Fibroblast of mammary gland (primary cell): ENCODE results near the gene MYH7B.

ENCODE experiments used
- DNase-seq: peaks from one replicate; pipeline ENCODE4 v3.0.0-alpha.2; 2010; ENCODE audit warnings: low read depth
- H3K4me3 ChIP-seq: 2 replicates; pipeline ENCODE4 v1.5.1; 2011; ENCODE audit warnings: low read depth, mild to moderate bottlenecking, low read length, moderate library complexity; ENCODE audit not compliant: control insufficient read depth
- CTCF ChIP-seq: conservative IDR thresholded peaks from 2 replicates; pipeline ENCODE4 v1.5.1; 2011; ENCODE audit warnings: low read depth, low read length, inconsistent platforms; ENCODE audit not compliant: control insufficient read depth, insufficient read depth

Gene MYH7B

GRCh38 chr20:34951252-34951651 is 4.4 kb upstream of the MYH7B start:
- H3K4me3 ChIP-seq = no peak overlapping the region
- no peak for DNase-seq
- TF ChIP-seq CTCF = no peak

DNA sequence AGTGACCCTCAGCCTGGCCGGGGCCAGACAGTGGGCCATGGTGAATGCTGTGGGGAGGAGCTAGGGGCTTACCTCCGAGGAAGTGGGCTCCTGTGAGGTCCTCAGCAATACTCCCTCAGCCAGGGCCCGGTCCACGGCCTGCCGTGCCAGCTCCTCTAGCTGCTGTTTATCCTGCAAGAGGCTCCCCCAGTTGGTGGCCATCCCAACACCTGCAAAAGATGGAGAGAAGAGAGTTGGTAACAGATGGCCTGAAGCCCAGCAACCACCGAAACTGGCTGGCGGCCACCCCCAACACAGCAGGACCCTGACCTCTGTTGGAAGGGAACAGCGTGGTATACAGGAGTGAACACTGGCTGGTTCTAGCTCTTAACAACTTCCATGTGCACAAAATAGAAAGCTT is 4.0 kb upstream of the MYH7B start:
- TF ChIP-seq CTCF = no peak
- H3K4me3 ChIP-seq = no peak overlapping the region
- DNase-seq = no peak

DNA sequence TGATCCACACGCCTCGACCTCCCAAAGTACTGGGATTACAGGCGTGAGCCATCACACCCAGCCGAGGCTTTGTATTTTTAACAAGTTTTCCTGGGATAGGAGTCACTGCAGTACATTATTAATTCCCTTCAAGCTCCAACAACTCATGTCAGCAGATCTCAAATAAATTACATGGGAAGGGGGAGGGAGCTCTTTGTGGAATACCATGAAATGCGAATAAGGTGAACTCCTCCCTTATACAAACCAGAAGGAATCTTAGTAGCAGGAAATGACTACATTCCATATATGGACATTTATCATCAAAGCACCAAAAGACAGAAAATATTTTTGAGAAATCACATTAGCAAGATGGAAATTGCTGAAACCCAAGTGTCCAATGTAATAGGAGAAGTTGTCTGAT is 3.0 kb upstream of the MYH7B start:
- no peak for TF ChIP-seq CTCF
- no peak overlapping the region for H3K4me3 ChIP-seq
- no peak for DNase-seq

DNA sequence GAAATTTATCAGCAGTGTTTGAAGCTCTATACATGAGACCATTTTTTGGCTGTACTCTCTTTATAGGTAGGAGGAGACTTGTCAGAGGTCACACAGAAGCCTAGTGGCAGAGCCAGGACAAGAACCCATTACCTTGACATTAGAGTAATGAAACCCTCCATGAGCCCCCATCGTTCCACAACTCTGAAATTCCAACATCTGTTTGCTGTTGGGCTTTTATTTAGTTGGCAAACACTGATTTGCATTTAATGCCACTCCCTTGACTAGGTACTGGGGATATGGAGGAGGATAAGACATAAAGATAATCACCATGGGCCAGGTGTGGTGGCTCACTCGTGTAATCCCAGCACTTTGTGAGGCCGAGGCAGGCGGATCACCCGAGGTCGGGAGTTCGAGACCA is 1.7 kb upstream of the MYH7B start:
- no peak for DNase-seq
- TF ChIP-seq CTCF = no peak
- H3K4me3 ChIP-seq = no peak overlapping the region

DNA sequence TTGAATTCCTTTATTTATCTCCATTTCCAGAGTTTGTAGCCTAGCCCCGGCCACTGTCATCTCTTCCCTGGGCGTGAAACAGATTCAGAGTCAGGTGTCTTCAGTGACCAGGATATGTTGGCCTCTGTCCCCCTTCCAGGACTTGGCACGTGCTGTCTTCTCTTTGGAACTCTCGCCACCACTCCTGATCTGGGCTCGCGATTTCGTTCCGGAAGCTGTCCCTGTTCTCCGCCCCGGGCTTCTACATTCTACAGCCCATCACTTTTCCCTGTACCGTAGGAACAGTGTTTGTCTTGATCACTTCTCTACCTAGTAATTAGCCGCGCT is 801 bp upstream of the MYH7B start:
- TF ChIP-seq CTCF = no peak
- peak; percentile 61 for DNase-seq
- H3K4me3 ChIP-seq = peak overlapping the region; percentile 85

GRCh38 chr20:34956041-34956458 is 382 bp downstream of the MYH7B start:
- no peak for DNase-seq
- TF ChIP-seq CTCF = no peak
- peak overlapping the region; percentile 85 for H3K4me3 ChIP-seq

DNA sequence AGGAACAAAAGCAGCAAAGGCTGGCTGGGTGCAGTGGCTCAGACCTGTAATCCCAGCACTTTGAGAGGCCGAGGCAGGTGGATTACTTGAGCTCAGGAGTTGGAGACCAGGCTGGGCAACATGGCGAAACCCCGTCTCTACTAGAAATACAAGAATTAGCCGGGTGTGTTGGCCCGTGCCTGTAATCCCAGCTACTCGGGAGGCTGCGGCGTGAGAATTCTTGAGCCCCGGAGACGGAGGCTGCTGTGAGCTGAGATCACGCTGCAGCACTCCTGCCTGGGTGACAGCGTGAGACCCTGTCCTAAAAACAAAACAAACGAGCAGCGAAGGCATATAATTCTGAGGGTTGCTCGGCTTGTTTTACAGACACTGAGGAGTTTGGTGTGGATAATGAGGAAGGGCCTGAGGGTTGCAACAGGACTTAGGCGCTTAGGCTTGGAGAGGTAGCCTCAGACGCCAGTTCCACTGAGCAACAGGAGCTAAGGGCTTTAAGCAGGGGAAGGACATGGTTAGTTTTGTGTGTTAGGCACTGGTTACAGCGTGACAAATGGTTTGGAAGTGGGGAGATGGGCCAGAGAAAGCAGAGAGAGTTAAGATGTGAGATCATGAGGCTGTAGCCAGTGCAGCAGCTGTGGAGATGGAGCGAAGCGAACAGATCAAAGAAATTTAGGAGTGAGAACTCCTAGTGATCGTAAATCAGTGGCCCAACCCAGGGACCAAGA is 1.2 kb downstream of the MYH7B start:
- TF ChIP-seq CTCF = no peak
- no peak overlapping the region for H3K4me3 ChIP-seq
- DNase-seq = no peak
